Ovary (tissue), 3 donors: Measurements from ENCODE around the gene SND1.

ENCODE experiments used
- EP300 ChIP-seq: sonication (generic); formaldehyde crosslinking; IDR thresholded peaks from one replicate; pipeline ENCODE4 v1.6.1; 2017; ENCODE audit warnings: antibody characterized with exemption
- POLR2A ChIP-seq: fragments of 450-650 bp; IDR thresholded peaks from one replicate; pipeline ENCODE4 v1.6.1; 2017; ENCODE audit warnings: antibody characterized with exemption, mild to moderate bottlenecking, moderate library complexity
- TF ChIP-seq, protein P1 (sequence below), 3 donors: fragments of 450-650 bp in 2 of 3; fragments of 200-600 bp in 1 of 3; IDR thresholded peaks; one replicate each; pipeline versions ENCODE4 v1.5.1 to v1.8.0; 2016 to 2022; ENCODE audit warnings: antibody characterized with exemption in 3 of 3, mild to moderate bottlenecking in 1 of 3
- donor health status: DM: no; HTN: no; CAD: no.

DNA sequence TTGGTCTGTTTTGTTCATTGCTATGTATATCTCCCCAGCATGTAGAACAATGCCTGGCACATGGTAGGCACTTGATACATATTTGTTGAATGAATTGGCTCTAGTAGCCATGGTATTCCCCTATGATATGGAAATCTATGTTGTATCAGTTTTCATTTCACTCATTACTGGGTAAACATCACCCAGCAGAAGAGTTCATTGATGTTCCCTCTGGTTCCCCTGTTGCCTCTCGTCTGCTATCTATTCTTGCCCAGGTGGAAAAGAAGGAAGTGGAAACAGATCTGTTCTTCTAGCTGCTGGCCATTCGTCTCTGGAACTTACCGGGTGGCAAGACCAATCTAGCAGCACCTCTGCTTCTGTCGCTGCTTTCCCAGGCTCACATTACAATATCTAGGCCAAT, 307.8 kb downstream of the SND1 start:
- TF ChIP-seq, protein P1, sequence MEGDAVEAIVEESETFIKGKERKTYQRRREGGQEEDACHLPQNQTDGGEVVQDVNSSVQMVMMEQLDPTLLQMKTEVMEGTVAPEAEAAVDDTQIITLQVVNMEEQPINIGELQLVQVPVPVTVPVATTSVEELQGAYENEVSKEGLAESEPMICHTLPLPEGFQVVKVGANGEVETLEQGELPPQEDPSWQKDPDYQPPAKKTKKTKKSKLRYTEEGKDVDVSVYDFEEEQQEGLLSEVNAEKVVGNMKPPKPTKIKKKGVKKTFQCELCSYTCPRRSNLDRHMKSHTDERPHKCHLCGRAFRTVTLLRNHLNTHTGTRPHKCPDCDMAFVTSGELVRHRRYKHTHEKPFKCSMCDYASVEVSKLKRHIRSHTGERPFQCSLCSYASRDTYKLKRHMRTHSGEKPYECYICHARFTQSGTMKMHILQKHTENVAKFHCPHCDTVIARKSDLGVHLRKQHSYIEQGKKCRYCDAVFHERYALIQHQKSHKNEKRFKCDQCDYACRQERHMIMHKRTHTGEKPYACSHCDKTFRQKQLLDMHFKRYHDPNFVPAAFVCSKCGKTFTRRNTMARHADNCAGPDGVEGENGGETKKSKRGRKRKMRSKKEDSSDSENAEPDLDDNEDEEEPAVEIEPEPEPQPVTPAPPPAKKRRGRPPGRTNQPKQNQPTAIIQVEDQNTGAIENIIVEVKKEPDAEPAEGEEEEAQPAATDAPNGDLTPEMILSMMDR (IDR thresholded peaks at IDR 0.05), result no peak
- TF ChIP-seq POLR2A (no peak), EP300 (no peak)
